Keratinocyte (primary cell): ENCODE measurements around the gene RERE.

ENCODE experiments used
- EZH2 ChIP-seq: IDR thresholded peaks from one replicate; pipeline ENCODE4 v1.6.1; 2012; ENCODE audit warnings: inconsistent platforms, mild to moderate bottlenecking, low read length, moderate library complexity
- TF ChIP-seq, protein P1 (sequence below), 3 experiments: IDR thresholded peaks in 1 of 3; conservative IDR thresholded peaks in 1 of 3; optimal IDR thresholded peaks in 1 of 3; 2 replicates in 2 of 3; 3 replicates in 1 of 3; pipeline versions ENCODE3 to v1.5.1; 2011; ENCODE audit warnings: low read length in 3 of 3, mild to moderate bottlenecking in 3 of 3, moderate library complexity in 2 of 3, control low read depth in 1 of 3, inconsistent platforms in 1 of 3; ENCODE audit not compliant: insufficient read depth in 2 of 3; ENCODE audit errors: extremely low read depth in 1 of 3

DNA sequence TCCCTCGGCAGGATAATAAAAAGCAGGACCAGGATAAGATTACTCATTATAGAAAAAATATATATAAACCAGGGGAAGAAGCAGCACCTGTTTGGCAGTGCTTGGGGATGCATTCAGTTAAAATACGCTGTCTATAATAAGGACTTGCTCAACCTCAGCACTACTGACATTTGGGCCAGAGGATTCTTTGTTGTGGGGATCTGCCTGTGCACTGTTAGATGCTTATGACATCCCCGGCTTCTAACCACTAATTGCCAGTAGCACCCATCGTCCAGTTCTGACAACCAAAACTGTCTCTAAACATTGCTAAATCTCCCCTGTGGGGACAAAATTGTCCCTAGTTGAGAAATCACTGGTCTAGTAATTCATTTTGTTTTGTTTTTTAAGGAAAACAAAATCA is 257.4 kb downstream of the RERE start:
- TF ChIP-seq, protein P1, sequence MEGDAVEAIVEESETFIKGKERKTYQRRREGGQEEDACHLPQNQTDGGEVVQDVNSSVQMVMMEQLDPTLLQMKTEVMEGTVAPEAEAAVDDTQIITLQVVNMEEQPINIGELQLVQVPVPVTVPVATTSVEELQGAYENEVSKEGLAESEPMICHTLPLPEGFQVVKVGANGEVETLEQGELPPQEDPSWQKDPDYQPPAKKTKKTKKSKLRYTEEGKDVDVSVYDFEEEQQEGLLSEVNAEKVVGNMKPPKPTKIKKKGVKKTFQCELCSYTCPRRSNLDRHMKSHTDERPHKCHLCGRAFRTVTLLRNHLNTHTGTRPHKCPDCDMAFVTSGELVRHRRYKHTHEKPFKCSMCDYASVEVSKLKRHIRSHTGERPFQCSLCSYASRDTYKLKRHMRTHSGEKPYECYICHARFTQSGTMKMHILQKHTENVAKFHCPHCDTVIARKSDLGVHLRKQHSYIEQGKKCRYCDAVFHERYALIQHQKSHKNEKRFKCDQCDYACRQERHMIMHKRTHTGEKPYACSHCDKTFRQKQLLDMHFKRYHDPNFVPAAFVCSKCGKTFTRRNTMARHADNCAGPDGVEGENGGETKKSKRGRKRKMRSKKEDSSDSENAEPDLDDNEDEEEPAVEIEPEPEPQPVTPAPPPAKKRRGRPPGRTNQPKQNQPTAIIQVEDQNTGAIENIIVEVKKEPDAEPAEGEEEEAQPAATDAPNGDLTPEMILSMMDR (optimal IDR thresholded peaks at IDR 0.05 in 1 of 3, IDR thresholded peaks at IDR 0.05 in 1 of 3, conservative IDR thresholded peaks at IDR 0.05 in 1 of 3; ENCODE audit: extremely low read depth in 1 of 3, insufficient read depth in 2 of 3, low read length in 3 of 3) = no peak
- no peak for TF ChIP-seq EZH2
